ENCODE data around the gene C17orf50.

The C17orf50 gene

GRCh38 chr17:35786941-35787432, 26.3 kb downstream of the C17orf50 start:
- DNase-seq (ENCODE audit: low spot score): peak; percentile 90

GRCh38 chr17:35788477-35789368, 28.0 kb downstream of the C17orf50 start:
- DNase-seq (ENCODE audit: low spot score): no peak

- no peak for DNase-seq (ENCODE audit: low spot score)
These were observed 30.2 kb downstream of the C17orf50 start for GRCh38 chr17:35790841-35791240.

- no peak for DNase-seq (ENCODE audit: low spot score)
These were observed 31.1 kb downstream of the C17orf50 start for GRCh38 chr17:35791681-35792350.

DNA sequence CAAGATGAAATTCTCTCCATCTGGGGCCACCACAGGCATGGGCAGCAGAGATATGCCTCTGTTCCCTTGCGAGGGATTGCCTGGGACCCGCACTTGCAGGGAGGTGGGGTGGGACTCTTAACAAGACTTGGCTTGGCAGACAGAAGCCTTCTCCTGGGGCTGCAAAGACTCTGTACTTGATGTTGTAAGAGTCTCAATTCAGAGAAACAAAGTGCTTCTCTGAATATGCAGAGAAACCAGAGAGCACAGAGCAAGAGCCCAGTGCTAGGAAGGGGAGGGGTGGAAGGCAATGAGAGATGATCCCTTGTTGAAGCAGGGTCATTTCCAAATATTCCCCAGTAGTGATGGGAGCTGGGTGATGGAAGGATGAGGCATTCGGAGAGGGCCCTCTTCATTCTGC, 32.6 kb downstream of the C17orf50 start:
- no peak for DNase-seq (ENCODE audit: low spot score)

GRCh38 chr17:35795007-35795870, 34.6 kb downstream of the C17orf50 start, which contains the start of gene MMP28:
MMP28 (minus strand) TSS chr17:35795641; CDS start chr17:35795377, 264 bp downstream.
- DNase-seq (ENCODE audit: low spot score): no peak

DNA sequence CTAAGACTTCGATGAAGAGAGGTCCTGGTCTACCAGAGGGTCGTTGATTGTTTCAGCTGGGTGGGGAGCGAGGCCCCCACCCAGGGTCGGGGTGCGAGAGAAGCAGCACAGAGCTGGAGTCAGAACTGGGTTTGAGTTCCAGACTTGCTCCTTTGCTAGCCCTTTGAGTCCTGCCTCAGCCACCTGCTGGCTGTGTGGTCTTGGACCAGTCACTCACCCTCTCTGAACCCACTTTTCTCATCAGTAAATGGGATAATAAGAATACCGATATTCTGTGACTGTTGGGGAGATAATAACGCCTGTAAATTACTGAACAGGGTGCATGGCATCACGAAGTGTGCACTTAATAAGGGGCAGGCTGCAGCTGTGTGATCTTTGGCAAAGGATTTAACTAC, 35.2 kb downstream of the C17orf50 start:
- DNase-seq (ENCODE audit: low spot score): no peak

- DNase-seq (ENCODE audit: low spot score): no peak
These were observed 36.3 kb downstream of the C17orf50 start for GRCh38 chr17:35796942-35797341.

GRCh38 chr17:35797370-35797769, 36.7 kb downstream of the C17orf50 start:
- no peak for DNase-seq (ENCODE audit: low spot score)

DNA sequence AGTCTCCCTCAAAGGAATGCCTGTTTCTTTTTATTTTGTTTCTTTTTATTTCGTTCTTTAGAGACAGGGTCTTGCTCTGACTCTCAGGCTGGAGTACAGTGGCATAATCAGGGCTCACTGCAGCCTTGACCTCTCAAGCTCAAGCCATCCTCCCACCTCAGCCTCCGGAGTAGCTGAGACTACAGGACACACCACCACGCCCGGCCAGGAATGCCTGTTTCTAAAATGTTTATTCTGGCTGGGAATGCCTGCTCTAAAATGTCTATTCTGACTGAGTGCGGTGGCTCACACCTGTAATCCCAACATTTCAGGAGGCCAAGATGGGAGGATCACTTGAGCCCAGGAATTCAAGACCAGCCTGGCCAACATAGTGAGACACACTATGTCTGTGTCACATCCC, 37.2 kb downstream of the C17orf50 start:
- no peak for DNase-seq (ENCODE audit: low spot score)

GRCh38 chr17:35799942-35800341, 39.3 kb downstream of the C17orf50 start:
- DNase-seq (ENCODE audit: low spot score): no peak

GRCh38 chr17:35801583-35802224, 41.0 kb downstream of the C17orf50 start:
- DNase-seq (ENCODE audit: low spot score): peak; percentile 89

DNA sequence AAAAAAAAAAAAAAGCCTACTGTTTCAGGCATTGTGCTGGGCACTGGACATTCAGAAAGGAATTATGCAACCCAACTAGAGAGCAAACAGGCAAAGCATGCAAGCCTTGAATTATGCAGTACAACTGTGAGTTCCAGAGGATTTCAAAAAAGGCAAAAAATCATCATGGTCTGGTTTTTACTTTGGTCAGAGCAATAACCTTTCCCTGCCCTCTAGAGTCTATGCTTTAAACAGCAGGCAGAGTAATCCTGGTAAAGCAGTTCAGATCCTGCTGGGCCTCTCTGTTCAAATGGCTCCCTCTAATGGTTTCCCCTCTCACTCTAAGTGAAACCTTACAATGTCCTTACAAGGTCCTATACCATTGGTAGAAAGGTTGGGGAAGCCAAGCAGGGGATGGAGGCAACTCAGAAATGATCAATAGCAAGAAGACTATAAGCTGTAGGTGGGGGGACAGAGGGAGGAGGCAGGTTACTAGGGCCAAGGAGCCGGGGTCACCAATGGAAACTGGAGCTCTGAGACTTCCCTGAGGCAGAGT, 44.0 kb downstream of the C17orf50 start:
- peak; percentile 90 for DNase-seq (ENCODE audit: low spot score)

DNA sequence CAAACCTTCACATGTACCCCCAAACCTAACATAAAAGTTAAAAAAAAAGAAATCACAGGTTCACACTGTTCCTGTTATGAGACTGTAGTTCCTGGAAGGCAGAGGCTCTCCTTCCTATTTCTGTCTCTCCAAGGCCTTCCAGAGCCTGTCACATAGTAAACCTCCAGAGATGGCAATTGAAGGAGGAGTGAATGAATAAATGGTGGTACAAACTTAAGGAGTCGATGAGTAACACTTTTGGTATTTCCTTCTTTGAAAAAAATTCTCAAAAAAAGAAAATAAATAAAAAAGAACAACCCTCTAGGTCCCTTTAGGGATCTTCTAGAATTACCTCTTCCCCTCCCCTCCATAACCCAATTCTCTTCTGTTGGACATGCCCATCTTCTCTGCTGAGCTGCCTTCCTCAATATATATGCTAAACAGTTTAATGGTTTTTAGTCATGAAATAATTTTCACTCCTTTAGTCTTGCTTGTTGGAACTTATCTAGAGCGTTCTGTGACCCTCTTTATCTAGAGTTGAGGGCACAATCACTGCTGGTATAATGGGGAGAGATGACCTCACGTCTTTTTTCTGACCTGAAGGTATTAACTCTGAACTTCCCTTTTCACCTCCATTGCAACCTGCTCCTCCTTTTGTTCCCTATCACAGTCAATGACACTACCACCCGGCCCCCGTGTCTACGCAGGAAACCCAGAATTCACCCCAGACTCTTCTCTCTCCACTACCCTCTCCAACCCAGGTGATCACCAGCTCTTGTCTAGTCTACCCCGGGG, 46.9 kb downstream of the C17orf50 start:
- DNase-seq (ENCODE audit: low spot score): no peak

DNA sequence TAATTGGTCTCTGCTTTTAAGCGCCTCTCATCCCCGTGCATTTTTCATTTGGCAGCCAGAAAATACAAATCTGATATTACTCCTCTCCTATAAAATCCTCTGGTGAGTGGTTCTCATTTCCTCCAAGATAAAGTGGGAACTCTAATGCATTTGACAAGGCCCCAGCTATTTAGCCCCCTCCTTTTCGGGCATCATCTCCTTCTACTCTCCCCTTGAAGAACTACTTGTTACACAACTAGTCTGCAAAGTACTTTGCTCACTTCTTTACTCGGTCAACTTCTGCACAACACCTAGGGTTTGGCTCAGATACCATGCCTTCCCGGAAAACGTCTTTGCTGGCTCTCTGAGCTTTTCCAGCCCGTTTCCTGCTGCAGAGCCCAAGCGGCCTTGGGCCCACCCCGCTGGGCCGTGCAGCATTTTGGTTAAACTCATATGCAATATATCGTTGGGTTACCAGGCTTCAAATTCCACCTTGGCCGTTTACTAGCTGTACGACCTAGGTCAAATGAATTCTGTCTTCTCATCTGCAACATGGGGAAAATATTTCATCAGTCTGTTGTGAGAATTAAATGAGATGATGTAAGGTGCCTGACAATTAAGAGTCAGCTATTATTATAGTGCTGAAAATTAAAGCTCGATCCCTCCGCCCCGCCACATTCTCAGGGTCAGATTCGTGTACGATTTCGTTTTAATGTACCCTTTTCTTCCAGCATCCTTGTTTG, 47.7 kb downstream of the C17orf50 start:
- DNase-seq (ENCODE audit: low spot score): no peak

- peak; percentile 99 for DNase-seq (ENCODE audit: low spot score)
These were observed 48.5 kb downstream of the C17orf50 start, which contains the start of gene TAF15 for GRCh38 chr17:35808962-35809854. TAF15 (plus strand) TSS chr17:35809484; CDS start chr17:35809570, 86 bp downstream.

DNA sequence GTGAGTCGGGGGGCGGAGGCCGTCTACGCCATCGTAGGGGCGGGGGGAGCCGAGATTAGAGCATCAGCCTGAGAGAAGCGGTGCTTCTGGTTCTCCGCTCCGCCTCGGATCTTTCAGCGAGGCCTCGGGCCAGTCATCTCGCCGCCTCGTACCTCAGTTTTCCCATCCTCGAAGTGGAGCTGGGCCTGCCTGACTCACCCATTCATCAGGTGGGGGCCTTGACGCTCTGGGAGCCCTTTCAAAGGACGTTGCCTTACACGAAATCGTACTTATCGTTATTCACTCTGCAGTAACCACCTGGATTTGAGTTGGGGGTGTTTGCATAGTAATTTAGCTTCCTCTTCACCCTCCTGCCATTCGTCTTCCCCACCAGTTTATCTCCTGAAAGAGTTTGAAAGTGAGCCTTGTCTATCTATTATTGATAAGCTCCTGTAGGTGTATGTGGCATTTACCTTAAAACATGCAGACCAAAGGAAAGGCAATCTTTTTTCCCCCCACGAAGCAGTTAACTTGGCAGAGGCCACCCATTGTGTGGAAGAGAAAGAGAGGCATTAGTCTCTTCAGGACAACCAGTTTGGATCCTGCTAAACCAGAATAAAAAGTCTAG, 49.3 kb downstream of the C17orf50 start:
- DNase-seq (ENCODE audit: low spot score): no peak

DNA sequence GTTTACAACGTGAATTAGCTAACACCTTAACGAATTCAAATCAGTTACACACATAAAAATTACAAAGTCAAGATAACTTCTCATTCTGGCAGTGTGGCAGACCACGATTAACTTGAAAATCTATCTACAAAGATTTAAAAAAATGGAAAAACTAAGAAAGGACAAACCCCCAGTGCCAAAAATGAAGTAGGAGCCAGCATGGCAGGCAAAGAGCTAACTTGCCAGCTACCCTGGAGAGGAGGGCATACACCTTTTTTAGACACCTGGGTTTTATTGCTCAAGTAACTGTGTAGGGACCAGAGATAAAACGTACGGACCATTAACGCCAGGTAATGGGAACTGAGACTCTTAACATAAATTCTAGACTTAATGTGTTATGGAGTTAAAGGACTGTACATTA, 51.1 kb downstream of the C17orf50 start:
- DNase-seq (ENCODE audit: low spot score): no peak

Measured in SK-N-DZ (cell line).